Measurements from ENCODE around the gene AOPEP. TPM values are rescaled to one million over a fixed set of nuclear protein-coding genes. Genes with fewer than 3 reads are reported as not detected.
"Not testable (repeated sequence)": the region's sequence is repeated elsewhere in the genome, so short reads cannot be mapped to it uniquely, and the experiment has no call there.

Gene AOPEP
- polyA plus RNA-seq, 1 donor: 44.3 TPM

DNA sequence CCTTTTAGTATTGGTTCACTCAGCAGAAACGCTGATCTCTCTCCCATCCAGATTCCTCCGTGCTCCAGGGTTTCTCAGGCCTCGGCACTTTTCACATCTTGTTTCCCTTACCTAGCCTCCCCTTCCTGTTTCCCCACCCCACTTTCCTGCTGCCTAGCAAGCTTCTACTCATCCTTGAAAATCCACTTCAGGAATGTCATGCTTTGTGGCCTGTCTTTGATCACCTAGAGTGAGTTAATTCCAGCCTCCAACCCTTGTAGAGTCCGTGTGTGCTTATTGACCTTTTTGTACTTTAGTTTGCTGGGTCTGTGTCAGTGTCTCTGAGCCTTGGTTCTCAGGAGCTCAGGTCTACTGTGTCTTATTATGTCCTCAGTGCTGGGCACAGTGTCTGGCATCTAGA lies 116.6 kb downstream of the AOPEP start:
- H3K9me3 ChIP-seq (ENCODE audit: control insufficient read depth, low read depth, low read length): peaks cover 11% of the 10 kb centered on the region
- H3K4me3 ChIP-seq (ENCODE audit: low read length): no peak overlapping the region
- 75% methylated on average over 3 of the region's 4 CpGs for WGBS (ENCODE audit: insufficient coverage, low lambda C conversion rate)
- DNase-seq: no peak
- no peaks in the 10 kb centered on the region for H3K36me3 ChIP-seq (ENCODE audit: control insufficient read depth, insufficient read depth, low read length)
- H3K27me3 ChIP-seq (ENCODE audit: control insufficient read depth, insufficient read depth, low read length): no peaks in the 10 kb centered on the region
- no peak overlapping the region for H3K27ac ChIP-seq (ENCODE audit: low read length)
- H3K4me1 ChIP-seq (ENCODE audit: control insufficient read depth, insufficient read depth, low read length): no peaks in the 10 kb centered on the region

DNA sequence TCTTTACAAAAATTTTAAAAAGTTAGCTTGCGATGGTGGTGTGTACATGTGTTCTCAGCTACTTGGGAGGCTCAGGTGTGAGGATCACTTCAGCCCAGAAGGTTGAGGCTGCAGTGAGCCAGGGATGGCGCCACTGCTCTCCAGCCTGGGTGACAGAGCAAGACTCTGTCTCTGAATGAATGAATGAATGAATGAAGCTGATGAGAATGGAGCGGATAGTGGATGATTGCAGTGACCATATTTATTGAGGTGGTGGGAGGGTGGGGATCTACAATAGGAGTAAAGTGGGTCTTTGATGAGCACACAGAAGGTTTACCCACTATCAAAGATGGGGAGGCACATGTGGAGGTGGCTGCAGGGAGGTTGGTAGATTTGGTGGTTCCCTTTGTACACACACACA lies 120.2 kb downstream of the AOPEP start:
- DNase-seq: no peak
- WGBS (ENCODE audit: insufficient coverage, low lambda C conversion rate): no CpG with 5 or more reads among the region's 3 CpGs
- H3K9me3 ChIP-seq (ENCODE audit: control insufficient read depth, low read depth, low read length): no peaks in the 10 kb centered on the region
- H3K36me3 ChIP-seq (ENCODE audit: control insufficient read depth, insufficient read depth, low read length): no peaks in the 10 kb centered on the region
- no peak overlapping the region for H3K27ac ChIP-seq (ENCODE audit: low read length)
- H3K4me1 ChIP-seq (ENCODE audit: control insufficient read depth, insufficient read depth, low read length): no peaks in the 10 kb centered on the region
- H3K27me3 ChIP-seq (ENCODE audit: control insufficient read depth, insufficient read depth, low read length): no peaks in the 10 kb centered on the region
- H3K4me3 ChIP-seq (ENCODE audit: low read length): no peak overlapping the region

DNA sequence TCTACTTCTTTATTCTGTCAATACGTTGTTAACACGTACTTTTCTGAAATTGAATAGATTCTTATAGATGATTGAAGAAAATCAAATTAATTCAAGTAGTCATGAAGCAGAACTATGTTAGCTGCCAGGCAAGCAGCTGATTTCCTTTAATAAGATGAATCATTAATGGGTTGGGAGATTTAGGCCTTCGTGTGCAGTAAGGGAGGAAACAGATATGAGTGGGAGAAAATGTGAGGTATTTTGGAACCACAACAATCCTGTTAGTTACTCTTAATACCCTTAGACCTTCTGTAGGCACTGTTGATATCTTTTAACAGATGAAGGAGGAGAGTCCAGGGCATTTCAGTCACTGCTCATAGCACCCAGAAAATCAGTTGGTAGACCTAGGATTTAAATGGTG lies 121.0 kb downstream of the AOPEP start:
- Histone ChIP-seq H3K36me3 (ENCODE audit: control insufficient read depth, insufficient read depth, low read length) (no peaks in the 10 kb centered on the region), H3K27me3 (ENCODE audit: control insufficient read depth, insufficient read depth, low read length) (no peaks in the 10 kb centered on the region), H3K4me3 (ENCODE audit: low read length) (no peak overlapping the region), H3K9me3 (ENCODE audit: control insufficient read depth, low read depth, low read length) (no peaks in the 10 kb centered on the region), H3K4me1 (ENCODE audit: control insufficient read depth, insufficient read depth, low read length) (no peaks in the 10 kb centered on the region), H3K27ac (ENCODE audit: low read length) (no peak overlapping the region)
- WGBS (ENCODE audit: insufficient coverage, low lambda C conversion rate): 60% methylated on average over 2 of the region's 3 CpGs
- DNase-seq: no peak

DNA sequence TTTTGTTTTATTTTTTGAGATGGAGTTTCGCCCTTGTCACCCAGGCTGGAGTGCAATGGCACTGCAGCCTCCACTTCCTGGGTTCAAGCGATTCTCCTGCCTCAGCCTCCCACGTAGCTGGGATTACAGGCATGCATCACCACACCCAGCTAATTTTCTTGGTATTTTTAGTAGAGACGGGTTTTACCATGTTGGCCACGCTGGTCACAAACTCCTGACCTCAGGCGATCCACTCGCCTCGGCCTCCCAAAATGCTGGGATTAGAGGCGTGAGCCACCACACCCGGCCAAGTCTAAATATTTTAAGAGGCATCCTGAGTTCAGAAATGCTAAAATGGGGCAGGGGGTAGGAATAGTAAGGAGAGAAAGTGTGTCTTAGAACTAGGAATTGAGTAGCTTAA lies 122.3 kb downstream of the AOPEP start:
- not testable (repeated sequence) for H3K9me3 ChIP-seq (ENCODE audit: control insufficient read depth, low read depth, low read length); DNase-seq; H3K4me1 ChIP-seq (ENCODE audit: control insufficient read depth, insufficient read depth, low read length); H3K36me3 ChIP-seq (ENCODE audit: control insufficient read depth, insufficient read depth, low read length); H3K4me3 ChIP-seq (ENCODE audit: low read length); H3K27ac ChIP-seq (ENCODE audit: low read length); H3K27me3 ChIP-seq (ENCODE audit: control insufficient read depth, insufficient read depth, low read length)
- WGBS (ENCODE audit: insufficient coverage, low lambda C conversion rate): no CpG with 5 or more reads among the region's 10 CpGs

DNA sequence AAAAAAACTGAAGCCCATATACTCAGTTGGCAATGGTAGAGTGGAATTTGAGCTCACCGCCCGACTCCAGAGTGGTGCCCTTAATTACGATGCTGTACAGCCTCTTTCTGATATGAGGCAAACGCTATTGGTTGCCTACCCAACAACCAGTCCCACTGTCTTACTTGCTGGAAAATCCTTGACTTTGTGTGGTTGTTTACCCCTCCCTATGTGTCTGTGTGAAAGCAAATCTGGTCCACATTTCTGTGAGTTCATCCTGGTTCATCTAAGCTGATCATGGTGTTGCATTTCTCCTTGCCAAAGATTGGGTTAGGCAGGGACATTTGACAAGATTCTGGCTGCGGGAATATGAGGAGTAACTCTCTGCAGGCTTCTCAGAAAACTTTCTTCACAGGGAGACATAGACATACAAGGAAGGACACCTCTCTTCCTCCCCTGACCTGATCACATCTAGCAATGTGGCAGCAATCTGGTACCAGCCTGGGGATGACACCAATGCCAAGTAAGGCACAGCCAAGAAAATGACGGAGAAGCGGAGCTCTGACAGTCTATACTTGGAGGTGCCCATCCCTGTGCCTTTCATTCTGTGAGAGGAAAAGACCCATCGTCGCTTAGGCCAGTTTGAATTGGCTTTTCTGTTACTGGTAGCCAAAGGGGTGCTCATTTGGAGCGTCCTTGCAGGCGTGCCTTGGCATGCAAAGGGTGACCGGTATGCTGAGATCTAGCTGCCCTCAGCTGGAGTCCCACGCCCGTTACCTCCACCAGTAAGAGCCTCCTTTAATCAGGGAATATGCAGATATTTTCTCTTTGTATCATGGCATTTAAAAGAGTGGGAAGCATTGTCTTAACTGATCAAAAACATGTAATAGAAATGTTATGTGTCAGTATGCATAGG lies 124.3 kb downstream of the AOPEP start:
- Histone ChIP-seq H3K4me3 (ENCODE audit: low read length) (no peak overlapping the region), H3K4me1 (ENCODE audit: control insufficient read depth, insufficient read depth, low read length) (no peaks in the 10 kb centered on the region), H3K36me3 (ENCODE audit: control insufficient read depth, insufficient read depth, low read length) (no peaks in the 10 kb centered on the region), H3K27ac (ENCODE audit: low read length) (no peak overlapping the region), H3K27me3 (ENCODE audit: control insufficient read depth, insufficient read depth, low read length) (no peaks in the 10 kb centered on the region), H3K9me3 (ENCODE audit: control insufficient read depth, low read depth, low read length) (no peaks in the 10 kb centered on the region)
- WGBS (ENCODE audit: insufficient coverage, low lambda C conversion rate): no CpG with 5 or more reads among the region's 14 CpGs
- no peak for DNase-seq

DNA sequence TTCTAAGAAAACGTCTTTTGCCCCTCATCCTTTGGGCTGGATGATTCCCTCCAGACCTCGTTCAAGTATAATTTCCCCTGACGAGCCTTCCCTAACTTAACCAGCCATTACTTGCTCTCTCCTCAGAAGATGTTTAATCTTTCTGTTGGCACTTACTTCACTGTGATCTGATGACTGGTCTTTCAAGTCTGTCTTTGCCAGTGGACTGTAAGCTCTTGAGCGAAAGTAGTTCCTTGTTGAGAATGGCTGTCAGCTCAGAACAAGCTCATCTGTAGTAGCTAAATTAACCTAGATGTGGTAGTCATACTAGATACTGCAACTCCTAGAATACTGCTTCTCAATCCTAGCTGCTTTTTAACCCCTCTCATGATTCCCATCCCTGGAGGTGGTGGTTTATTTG lies 125.0 kb downstream of the AOPEP start:
- Histone ChIP-seq H3K27me3 (ENCODE audit: control insufficient read depth, insufficient read depth, low read length) (no peaks in the 10 kb centered on the region), H3K36me3 (ENCODE audit: control insufficient read depth, insufficient read depth, low read length) (no peaks in the 10 kb centered on the region), H3K4me1 (ENCODE audit: control insufficient read depth, insufficient read depth, low read length) (no peaks in the 10 kb centered on the region), H3K27ac (ENCODE audit: low read length) (no peak overlapping the region), H3K4me3 (ENCODE audit: low read length) (no peak overlapping the region), H3K9me3 (ENCODE audit: control insufficient read depth, low read depth, low read length) (no peaks in the 10 kb centered on the region)
- no peak for DNase-seq
- 100% methylated on average over 1 of the region's 4 CpGs for WGBS (ENCODE audit: insufficient coverage, low lambda C conversion rate)

DNA sequence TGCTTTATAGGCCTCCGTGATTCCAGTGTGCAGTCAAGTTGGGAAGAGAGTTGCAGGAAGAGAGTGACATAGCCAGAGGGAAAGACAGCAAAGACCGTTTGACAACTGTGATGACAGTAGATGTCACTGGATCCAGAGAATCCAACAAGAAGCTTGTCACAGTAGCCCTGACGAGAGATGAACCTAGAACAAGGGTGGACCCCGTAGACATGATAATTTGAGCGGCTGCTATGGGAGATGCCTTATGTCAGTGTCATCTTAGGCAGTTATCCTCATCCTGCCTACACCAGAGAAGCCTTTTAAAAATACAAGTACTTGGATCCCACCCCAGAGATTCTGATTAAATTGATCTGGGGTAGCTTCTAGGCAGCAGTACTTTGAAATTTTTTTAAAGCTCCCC lies 125.4 kb downstream of the AOPEP start:
- Histone ChIP-seq H3K27ac (ENCODE audit: low read length) (no peak overlapping the region), H3K4me1 (ENCODE audit: control insufficient read depth, insufficient read depth, low read length) (no peaks in the 10 kb centered on the region), H3K4me3 (ENCODE audit: low read length) (no peak overlapping the region), H3K9me3 (ENCODE audit: control insufficient read depth, low read depth, low read length) (no peaks in the 10 kb centered on the region), H3K36me3 (ENCODE audit: control insufficient read depth, insufficient read depth, low read length) (no peaks in the 10 kb centered on the region), H3K27me3 (ENCODE audit: control insufficient read depth, insufficient read depth, low read length) (no peaks in the 10 kb centered on the region)
- no CpG with 5 or more reads among the region's 5 CpGs for WGBS (ENCODE audit: insufficient coverage, low lambda C conversion rate)
- no peak for DNase-seq

DNA sequence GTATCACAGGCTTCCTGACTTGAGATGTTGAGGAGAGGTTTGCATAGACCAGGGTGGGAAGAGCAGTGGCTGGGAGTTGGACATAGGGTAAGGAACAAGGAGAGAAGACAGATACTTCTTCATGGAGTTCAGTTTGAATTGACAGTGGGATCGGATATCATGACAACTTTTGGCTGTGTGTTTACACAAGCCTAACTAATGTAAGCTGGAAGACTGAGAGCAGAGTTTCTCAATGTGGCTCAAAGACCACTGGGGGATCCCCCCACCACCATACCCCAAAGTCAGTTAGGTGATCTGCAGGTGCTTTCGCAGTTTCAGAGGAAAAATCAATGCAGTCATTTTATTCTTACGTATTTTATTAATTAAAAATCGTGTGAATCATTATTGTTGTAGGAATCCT lies 125.9 kb downstream of the AOPEP start:
- no peaks in the 10 kb centered on the region for H3K4me1 ChIP-seq (ENCODE audit: control insufficient read depth, insufficient read depth, low read length)
- 91% methylated on average over 3 of the region's 4 CpGs for WGBS (ENCODE audit: insufficient coverage, low lambda C conversion rate)
- DNase-seq: no peak
- H3K36me3 ChIP-seq (ENCODE audit: control insufficient read depth, insufficient read depth, low read length): no peaks in the 10 kb centered on the region
- H3K27me3 ChIP-seq (ENCODE audit: control insufficient read depth, insufficient read depth, low read length): no peaks in the 10 kb centered on the region
- H3K9me3 ChIP-seq (ENCODE audit: control insufficient read depth, low read depth, low read length): no peaks in the 10 kb centered on the region
- H3K27ac ChIP-seq (ENCODE audit: low read length): no peak overlapping the region
- no peak overlapping the region for H3K4me3 ChIP-seq (ENCODE audit: low read length)

DNA sequence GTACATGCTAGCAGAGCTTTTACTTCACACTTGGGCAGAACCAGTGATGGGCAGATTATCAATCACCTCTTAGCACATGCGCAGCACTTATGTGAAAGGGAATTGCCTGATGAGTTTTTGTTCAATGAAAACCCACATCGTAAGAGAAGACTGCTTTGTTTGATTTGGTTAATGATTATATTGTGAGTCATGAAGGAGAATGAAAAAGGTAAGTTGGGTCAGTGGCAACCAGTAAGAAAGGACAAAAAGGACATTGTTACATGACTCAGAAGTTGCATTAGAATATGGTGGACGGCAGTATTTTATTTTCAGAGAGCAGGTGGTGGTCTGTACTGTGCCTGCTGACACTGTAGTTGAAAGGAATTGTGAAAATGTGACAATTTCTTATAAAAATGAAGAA lies 127.4 kb downstream of the AOPEP start:
- H3K4me3 ChIP-seq (ENCODE audit: low read length): no peak overlapping the region
- no peak overlapping the region for H3K27ac ChIP-seq (ENCODE audit: low read length)
- DNase-seq: peak in 1 of 2 donors; percentile 25
- H3K9me3 ChIP-seq (ENCODE audit: control insufficient read depth, low read depth, low read length): no peaks in the 10 kb centered on the region
- no peaks in the 10 kb centered on the region for H3K27me3 ChIP-seq (ENCODE audit: control insufficient read depth, insufficient read depth, low read length)
- no peaks in the 10 kb centered on the region for H3K36me3 ChIP-seq (ENCODE audit: control insufficient read depth, insufficient read depth, low read length)
- 8% methylated on average over 2 of the region's 3 CpGs for WGBS (ENCODE audit: insufficient coverage, low lambda C conversion rate)
- no peaks in the 10 kb centered on the region for H3K4me1 ChIP-seq (ENCODE audit: control insufficient read depth, insufficient read depth, low read length)

DNA sequence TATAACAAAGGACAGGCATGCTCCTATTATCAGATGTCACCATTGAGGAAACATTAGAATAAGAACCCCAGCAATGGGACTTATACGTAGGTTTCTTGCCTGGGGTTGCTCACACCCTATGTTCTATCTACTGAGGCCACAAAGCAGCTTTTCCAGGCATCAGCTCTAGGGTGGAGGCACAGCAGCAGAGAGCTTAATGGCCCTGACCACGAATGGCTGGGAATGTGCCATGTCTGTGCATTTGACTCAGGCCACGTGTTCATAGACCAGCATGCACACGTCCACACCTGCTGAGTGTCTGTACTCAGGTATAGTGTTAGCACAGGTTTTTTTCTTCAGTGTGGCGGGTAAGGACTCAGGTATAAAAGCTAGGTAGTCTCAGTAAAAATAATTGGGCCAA lies 129.4 kb downstream of the AOPEP start:
- no peak for DNase-seq
- Histone ChIP-seq H3K27me3 (ENCODE audit: control insufficient read depth, insufficient read depth, low read length) (no peaks in the 10 kb centered on the region), H3K27ac (ENCODE audit: low read length) (no peak overlapping the region), H3K4me3 (ENCODE audit: low read length) (no peak overlapping the region), H3K4me1 (ENCODE audit: control insufficient read depth, insufficient read depth, low read length) (no peaks in the 10 kb centered on the region), H3K36me3 (ENCODE audit: control insufficient read depth, insufficient read depth, low read length) (no peaks in the 10 kb centered on the region), H3K9me3 (ENCODE audit: control insufficient read depth, low read depth, low read length) (no peaks in the 10 kb centered on the region)
- no CpG with 5 or more reads among the region's 5 CpGs for WGBS (ENCODE audit: insufficient coverage, low lambda C conversion rate)

DNA sequence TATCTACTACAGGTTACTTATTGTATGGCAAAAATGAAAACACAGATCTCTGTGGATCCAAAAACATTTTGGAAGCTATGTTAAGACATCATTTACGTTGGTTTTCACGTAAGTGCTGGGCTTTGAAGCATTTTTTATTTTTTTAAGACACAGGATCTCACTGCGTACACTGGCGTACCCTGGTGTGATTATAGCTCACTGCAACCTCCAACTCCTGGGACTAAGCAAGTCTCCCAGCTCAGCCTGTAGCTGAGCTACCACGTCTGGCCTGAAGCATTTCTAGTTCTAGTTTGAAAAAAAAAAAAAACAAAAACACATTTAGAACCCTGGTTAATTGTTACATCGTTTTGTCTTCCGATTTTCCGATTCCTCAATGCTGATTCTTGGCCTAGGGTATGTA lies 131.3 kb downstream of the AOPEP start:
- no peaks in the 10 kb centered on the region for H3K36me3 ChIP-seq (ENCODE audit: control insufficient read depth, insufficient read depth, low read length)

More for the DNA sequence above, 131.3 kb downstream of the AOPEP start:
- Histone ChIP-seq H3K4me3 (ENCODE audit: low read length) (no peak overlapping the region), H3K27me3 (ENCODE audit: control insufficient read depth, insufficient read depth, low read length) (no peaks in the 10 kb centered on the region), H3K27ac (ENCODE audit: low read length) (no peak overlapping the region), H3K9me3 (ENCODE audit: control insufficient read depth, low read depth, low read length) (no peaks in the 10 kb centered on the region), H3K4me1 (ENCODE audit: control insufficient read depth, insufficient read depth, low read length) (peaks cover 14% of the 10 kb centered on the region)
- 100% methylated on average over 3 of the region's 8 CpGs for WGBS (ENCODE audit: insufficient coverage, low lambda C conversion rate)
- DNase-seq: no peak

All from large intestine (tissue), 3 donors.